Upper lobe of left lung (tissue), 4 donors: ENCODE data around the gene CNTNAP2.

Experiments
- POLR2A ChIP-seq, 4 donors: fragments of 450-650 bp; IDR thresholded peaks; one replicate each; pipeline ENCODE4 v1.5.1; 2016 to 2017; ENCODE audit warnings: antibody characterized with exemption in 4 of 4, mild to moderate bottlenecking in 2 of 4
- POLR2AphosphoS5 ChIP-seq, 2 donors: sonication (generic); formaldehyde crosslinking; IDR thresholded peaks; one replicate each; pipeline ENCODE4 v1.5.1; 2017; ENCODE audit warnings: antibody characterized with exemption in 2 of 2
- TF ChIP-seq, protein P1 (sequence below), 6 experiments: fragments of 450-650 bp in 4 of 6; fragments of 200-600 bp in 2 of 6; sonication (generic) in 2 of 6; IDR thresholded peaks; one replicate each; pipeline ENCODE4 v1.5.1; 2016 to 2019; ENCODE audit warnings: antibody characterized with exemption in 6 of 6

DNA sequence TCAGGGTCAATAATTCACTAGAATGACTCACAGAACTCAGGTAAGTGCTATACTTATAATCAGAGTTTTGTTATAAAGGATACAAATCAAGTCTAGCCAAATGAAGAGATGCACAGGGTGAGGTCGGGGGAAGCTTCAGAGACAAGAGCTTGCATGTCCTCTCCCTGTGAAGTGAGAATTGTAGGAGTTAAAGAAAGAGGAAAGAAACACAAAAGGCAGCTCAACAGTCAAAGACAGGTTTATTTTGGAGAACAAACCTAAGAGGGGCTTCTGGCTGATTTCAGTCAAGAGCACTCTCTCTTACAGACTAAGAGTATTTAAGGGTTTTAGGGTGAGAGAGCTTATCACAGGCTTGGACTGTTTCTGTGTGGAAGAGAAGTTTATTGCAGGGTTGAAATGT is 1873.5 kb downstream of the CNTNAP2 start:
- TF ChIP-seq POLR2AphosphoS5 (IDR thresholded peaks at IDR 0.05), result no peak
- TF ChIP-seq, protein P1, sequence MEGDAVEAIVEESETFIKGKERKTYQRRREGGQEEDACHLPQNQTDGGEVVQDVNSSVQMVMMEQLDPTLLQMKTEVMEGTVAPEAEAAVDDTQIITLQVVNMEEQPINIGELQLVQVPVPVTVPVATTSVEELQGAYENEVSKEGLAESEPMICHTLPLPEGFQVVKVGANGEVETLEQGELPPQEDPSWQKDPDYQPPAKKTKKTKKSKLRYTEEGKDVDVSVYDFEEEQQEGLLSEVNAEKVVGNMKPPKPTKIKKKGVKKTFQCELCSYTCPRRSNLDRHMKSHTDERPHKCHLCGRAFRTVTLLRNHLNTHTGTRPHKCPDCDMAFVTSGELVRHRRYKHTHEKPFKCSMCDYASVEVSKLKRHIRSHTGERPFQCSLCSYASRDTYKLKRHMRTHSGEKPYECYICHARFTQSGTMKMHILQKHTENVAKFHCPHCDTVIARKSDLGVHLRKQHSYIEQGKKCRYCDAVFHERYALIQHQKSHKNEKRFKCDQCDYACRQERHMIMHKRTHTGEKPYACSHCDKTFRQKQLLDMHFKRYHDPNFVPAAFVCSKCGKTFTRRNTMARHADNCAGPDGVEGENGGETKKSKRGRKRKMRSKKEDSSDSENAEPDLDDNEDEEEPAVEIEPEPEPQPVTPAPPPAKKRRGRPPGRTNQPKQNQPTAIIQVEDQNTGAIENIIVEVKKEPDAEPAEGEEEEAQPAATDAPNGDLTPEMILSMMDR (IDR thresholded peaks at IDR 0.05), result no peak
- no peak for TF ChIP-seq POLR2A (IDR thresholded peaks at IDR 0.05)
